Activated effector memory CD4-positive, alpha-beta T cell treated with Interleukin-2 at 50 U/mL for 16 hours (primary cell): ENCODE results near the gene OXER1.

Experiments used
- DNase-seq: peaks from one replicate; pipeline ENCODE4 v3.0.0-alpha.2; 2020

The OXER1 gene

GRCh38 chr2:42793334-42794270 is 29.7 kb upstream of the OXER1 start:
- DNase-seq, result no peak

GRCh38 chr2:42792583-42793333 is 28.8 kb upstream of the OXER1 start, which contains the start of gene HAAO:
Gene HAAO, minus strand, starts transcription at chr2:42792583. Its CDS starts 47 bp downstream, at chr2:42792536.
- no peak for DNase-seq

- no peak for DNase-seq
These were observed 28.2 kb upstream of the OXER1 start for GRCh38 chr2:42792087-42792582.

GRCh38 chr2:42791606-42792005 is 27.7 kb upstream of the OXER1 start:
- no peak for DNase-seq

- DNase-seq, result no peak
These were observed 25.8 kb upstream of the OXER1 start for GRCh38 chr2:42789751-42790150.

- no peak for DNase-seq
These were observed 24.9 kb upstream of the OXER1 start for GRCh38 chr2:42788882-42789281.

GRCh38 chr2:42788478-42788793 is 24.5 kb upstream of the OXER1 start:
- no peak for DNase-seq

GRCh38 chr2:42787788-42788477 is 24.0 kb upstream of the OXER1 start:
- DNase-seq, result no peak

GRCh38 chr2:42787424-42787787 is 23.5 kb upstream of the OXER1 start:
- DNase-seq, result no peak

GRCh38 chr2:42786561-42787345 is 22.8 kb upstream of the OXER1 start:
- no peak for DNase-seq

- no peak for DNase-seq
These were observed 20.4 kb upstream of the OXER1 start for GRCh38 chr2:42784204-42784880.

- DNase-seq, result no peak
These were observed 19.6 kb upstream of the OXER1 start for GRCh38 chr2:42783511-42783910.

GRCh38 chr2:42781181-42781580 is 17.2 kb upstream of the OXER1 start:
- DNase-seq, result no peak

- DNase-seq, result no peak
These were observed 14.2 kb upstream of the OXER1 start for GRCh38 chr2:42777883-42778805.

- no peak for DNase-seq
These were observed 11.9 kb upstream of the OXER1 start for GRCh38 chr2:42775810-42776209.

GRCh38 chr2:42775186-42775585 is 11.3 kb upstream of the OXER1 start:
- no peak for DNase-seq

GRCh38 chr2:42771546-42772153 is 7.7 kb upstream of the OXER1 start:
- DNase-seq, result no peak

- no peak for DNase-seq
These were observed 6.6 kb upstream of the OXER1 start for GRCh38 chr2:42770288-42771131.

- no peak for DNase-seq
These were observed 5.8 kb upstream of the OXER1 start for GRCh38 chr2:42769583-42770287.
